NB4 (cell line): ENCODE data around the gene ACVR1.

Source experiments
- DNase-seq: peaks from one replicate; pipeline ENCODE4 v3.0.0; 2010; ENCODE audit warnings: low read depth
- H3K4me3 ChIP-seq: one replicate; pipeline ENCODE4 v1.5.1; 2011; ENCODE audit warnings: mild to moderate bottlenecking, low read depth, low read length, moderate library complexity
- MYC ChIP-seq: IDR thresholded peaks from 2 replicates; pipeline ENCODE4 v1.6.1; 2011; ENCODE audit warnings: low read depth, low read length
- POLR2A ChIP-seq: IDR thresholded peaks from 2 replicates; pipeline ENCODE4 v1.6.1; 2011; ENCODE audit warnings: mild to moderate bottlenecking; ENCODE audit not compliant: insufficient read length; ENCODE audit errors: extremely low read depth
- TF ChIP-seq, protein P1 (sequence below): IDR thresholded peaks from 2 replicates; pipeline ENCODE4 v1.6.1; 2011; ENCODE audit warnings: low read depth, low read length
- TF ChIP-seq, protein P2 (sequence below): IDR thresholded peaks from one replicate; pipeline ENCODE4 v1.5.1; 2012; ENCODE audit warnings: low read depth, low read length

The ACVR1 gene

DNA sequence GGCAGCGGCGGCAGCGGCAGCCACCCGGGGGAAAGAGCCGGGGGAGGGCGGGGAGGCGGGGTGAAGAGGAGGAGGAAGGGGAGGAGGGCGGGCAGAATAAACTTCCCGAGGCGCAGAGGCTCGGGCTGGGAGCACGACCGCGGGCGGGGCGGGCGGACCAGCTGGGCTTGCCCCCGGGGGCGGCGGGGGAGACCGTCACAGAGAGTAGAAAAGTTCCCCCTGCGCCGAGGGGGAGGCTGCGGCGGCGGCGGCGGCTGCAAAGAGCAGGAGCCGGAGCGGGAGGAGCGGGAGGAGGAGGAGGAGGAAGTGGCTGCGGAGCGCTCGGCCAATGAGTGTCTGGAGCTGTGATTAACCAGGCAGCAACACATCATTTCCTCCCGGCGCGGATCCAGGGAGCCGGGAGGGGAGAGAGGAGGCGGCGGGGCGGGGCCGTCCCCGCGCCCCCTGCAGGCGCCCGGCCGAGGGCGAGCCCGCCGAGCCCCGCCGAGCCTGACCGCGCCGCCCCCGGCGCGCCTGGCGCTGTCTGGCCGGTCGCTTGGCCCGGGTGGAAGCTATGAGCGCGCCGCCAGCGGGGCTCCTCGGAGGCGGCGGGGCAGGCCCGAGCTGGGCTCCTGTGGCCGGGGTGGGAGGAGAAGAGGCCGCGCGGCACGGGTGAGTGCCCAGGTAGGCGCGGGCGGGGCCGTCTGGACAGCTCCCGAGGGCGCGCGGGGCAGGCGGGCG, at the start of gene ACVR1:
Gene ACVR1 (minus strand): TSS at position 265 of the 720 bp plus-strand sequence. CDS start 76,837 bp downstream, outside the sequence.
- no peak within 1 kb of the TSS for H3K4me3 ChIP-seq
- TF ChIP-seq, protein P1, sequence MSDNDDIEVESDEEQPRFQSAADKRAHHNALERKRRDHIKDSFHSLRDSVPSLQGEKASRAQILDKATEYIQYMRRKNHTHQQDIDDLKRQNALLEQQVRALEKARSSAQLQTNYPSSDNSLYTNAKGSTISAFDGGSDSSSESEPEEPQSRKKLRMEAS: no peak
- TF ChIP-seq, protein P2, sequence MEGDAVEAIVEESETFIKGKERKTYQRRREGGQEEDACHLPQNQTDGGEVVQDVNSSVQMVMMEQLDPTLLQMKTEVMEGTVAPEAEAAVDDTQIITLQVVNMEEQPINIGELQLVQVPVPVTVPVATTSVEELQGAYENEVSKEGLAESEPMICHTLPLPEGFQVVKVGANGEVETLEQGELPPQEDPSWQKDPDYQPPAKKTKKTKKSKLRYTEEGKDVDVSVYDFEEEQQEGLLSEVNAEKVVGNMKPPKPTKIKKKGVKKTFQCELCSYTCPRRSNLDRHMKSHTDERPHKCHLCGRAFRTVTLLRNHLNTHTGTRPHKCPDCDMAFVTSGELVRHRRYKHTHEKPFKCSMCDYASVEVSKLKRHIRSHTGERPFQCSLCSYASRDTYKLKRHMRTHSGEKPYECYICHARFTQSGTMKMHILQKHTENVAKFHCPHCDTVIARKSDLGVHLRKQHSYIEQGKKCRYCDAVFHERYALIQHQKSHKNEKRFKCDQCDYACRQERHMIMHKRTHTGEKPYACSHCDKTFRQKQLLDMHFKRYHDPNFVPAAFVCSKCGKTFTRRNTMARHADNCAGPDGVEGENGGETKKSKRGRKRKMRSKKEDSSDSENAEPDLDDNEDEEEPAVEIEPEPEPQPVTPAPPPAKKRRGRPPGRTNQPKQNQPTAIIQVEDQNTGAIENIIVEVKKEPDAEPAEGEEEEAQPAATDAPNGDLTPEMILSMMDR: peak; percentile 11
- TF ChIP-seq POLR2A: no peak
- no peak for TF ChIP-seq MYC
- DNase-seq: peak; percentile 91

DNA sequence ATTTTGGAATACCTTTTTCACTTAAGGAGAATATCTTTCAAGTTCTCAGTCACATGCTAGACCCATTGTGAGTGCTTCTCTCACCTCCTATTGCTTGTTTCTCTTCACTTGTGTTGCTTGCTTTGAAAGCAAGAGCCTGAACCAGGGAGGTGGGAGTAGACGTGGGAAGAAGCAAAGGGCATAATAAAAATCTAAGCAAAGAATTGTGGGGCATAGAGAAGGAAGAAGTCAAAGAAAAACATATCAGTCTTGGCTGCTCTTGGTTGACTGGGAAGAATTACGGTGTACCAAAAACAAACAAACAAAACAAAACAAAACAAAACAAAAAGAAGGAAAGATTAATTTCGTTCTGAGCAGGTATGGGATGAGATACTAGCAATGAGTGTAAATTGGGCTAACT, 48.9 kb upstream of the ACVR1 start:
- H3K4me3 ChIP-seq: no peak overlapping the region
- no peak for DNase-seq
- TF ChIP-seq MYC (no peak), POLR2A (no peak)
- TF ChIP-seq, protein P1: no peak
- TF ChIP-seq, protein P2: no peak

DNA sequence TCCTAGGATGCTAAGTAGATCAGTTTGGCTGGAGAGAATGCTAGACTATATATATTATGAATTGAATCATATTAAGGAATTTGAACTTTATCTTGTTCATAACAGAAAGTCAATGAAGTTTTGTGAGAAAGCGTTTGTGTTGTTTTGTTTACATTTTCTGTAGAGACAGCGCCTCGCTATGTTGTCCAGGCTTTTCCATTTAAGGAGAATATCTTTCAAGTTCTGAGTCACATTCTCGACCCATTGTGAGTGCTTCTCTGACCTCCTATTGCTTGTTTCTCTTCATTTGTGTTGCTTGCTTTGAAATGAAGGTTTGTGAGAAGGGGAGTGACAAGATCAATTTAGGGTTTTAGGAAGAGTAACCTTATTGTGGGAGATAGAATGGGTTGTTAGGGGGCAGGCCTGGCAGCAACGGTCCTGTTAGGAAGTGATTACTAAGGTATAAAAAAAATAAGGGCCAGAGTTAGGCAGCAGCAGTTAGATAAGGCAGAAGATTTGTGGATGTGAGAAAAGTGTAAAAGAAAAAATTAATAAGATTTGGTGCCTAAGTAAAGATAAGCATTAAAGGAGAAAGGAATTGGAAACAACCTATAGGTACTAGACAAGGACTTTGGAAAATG, 47.6 kb upstream of the ACVR1 start:
- DNase-seq: no peak
- H3K4me3 ChIP-seq: no peak overlapping the region
- no peak for TF ChIP-seq MYC
- TF ChIP-seq, protein P1: no peak
- TF ChIP-seq, protein P2: no peak
- TF ChIP-seq POLR2A: no peak

DNA sequence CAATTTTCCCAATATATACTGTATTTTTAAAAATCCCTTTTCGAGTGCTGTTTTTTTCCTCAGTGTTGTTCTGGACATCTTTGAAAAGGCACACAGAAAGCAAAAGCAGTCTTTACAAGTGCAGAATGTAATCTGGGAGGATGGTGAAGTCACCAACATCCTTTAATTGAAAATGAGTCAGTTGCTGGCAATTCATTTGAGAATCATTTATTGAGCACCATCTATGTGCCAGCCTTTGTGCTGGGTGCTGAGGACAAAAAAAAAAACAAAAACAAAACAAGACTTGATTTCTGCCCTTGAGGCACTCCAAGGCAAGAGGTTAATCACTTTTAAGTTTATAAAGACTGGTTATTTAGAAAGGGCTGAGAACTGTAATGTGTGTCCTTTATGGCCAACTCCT, 46.7 kb upstream of the ACVR1 start:
- no peak for DNase-seq
- no peak overlapping the region for H3K4me3 ChIP-seq

DNA sequence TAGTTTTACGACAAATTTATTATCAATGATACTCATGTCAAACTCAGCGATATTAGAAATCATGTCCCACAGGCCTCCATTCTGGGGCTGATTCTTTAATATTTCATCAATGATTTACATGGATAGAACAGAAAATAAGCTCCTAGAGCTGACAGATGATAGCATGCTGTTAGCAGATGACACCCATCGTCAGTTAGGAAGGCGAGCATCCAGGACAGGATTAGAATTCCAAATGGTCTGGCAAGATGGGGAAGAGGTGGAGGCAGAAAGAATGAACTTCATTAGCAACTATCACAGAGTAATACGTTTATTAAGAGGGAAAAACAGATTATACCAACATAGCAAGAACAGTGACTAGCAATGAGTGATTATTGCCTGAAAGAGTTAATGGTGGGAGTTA, 46.2 kb upstream of the ACVR1 start:
- H3K4me3 ChIP-seq: no peak overlapping the region
- TF ChIP-seq, protein P2: no peak
- TF ChIP-seq MYC (no peak), POLR2A (no peak)
- TF ChIP-seq, protein P1: no peak
- no peak for DNase-seq

More for the DNA sequence above, 46.7 kb upstream of the ACVR1 start:
- TF ChIP-seq, protein P2: no peak
